ENCODE measurements around the gene RPP25L.

GRCh38 chr9:34573599-34574325, 38.1 kb downstream of the RPP25L start:
- TF ChIP-seq CTCF (conservative IDR thresholded peaks at IDR 0.05; ENCODE audit: low read depth in 2 of 2) (no peak), EZH2 (IDR thresholded peaks at IDR 0.05; ENCODE audit: low read depth, unreplicated experiment) (no peak)
